GM21528 (cell line): Measurements from ENCODE around the gene TRIM77.
"Not testable (repeated sequence)": the region's sequence is repeated elsewhere in the genome, so short reads cannot be mapped to it uniquely, and the experiment has no call there.

Experiments used
- ATAC-seq: cut with Tn5 transposase; IDR thresholded peaks from one replicate; pipeline ENCODE4 v1.9.1; 2021; ENCODE audit warnings: mild to moderate bottlenecking, moderate library complexity; ENCODE audit not compliant: unreplicated experiment, low FRiP score

Gene TRIM77

GRCh38 chr11:89709999-89710398 is at the start of gene TRIM77:
Gene TRIM77, plus strand, starts transcription at chr11:89710299. Its CDS starts 0 bp downstream, at chr11:89710299.
- ATAC-seq, result not testable (repeated sequence)

GRCh38 chr11:89667001-89667400 is 43.1 kb upstream of the TRIM77 start:
- no peak for ATAC-seq

GRCh38 chr11:89668158-89668557 is 41.9 kb upstream of the TRIM77 start:
- ATAC-seq, result not testable (repeated sequence)

GRCh38 chr11:89669586-89669985 is 40.5 kb upstream of the TRIM77 start:
- ATAC-seq, result not testable (repeated sequence)

GRCh38 chr11:89669993-89670669 is 40.0 kb upstream of the TRIM77 start:
- ATAC-seq, result not testable (repeated sequence)

GRCh38 chr11:89672547-89672946 is 37.6 kb upstream of the TRIM77 start:
- ATAC-seq, result not testable (repeated sequence)

GRCh38 chr11:89673380-89673779 is 36.7 kb upstream of the TRIM77 start:
- ATAC-seq, result not testable (repeated sequence)

GRCh38 chr11:89675383-89675782 is 34.7 kb upstream of the TRIM77 start:
- ATAC-seq, result not testable (repeated sequence)

GRCh38 chr11:89675948-89676347 is 34.2 kb upstream of the TRIM77 start:
- not testable (repeated sequence) for ATAC-seq

GRCh38 chr11:89707080-89707479 is 3.0 kb upstream of the TRIM77 start:
- ATAC-seq, result not testable (repeated sequence)

- ATAC-seq, result not testable (repeated sequence)
These were observed 14.9 kb downstream of the TRIM77 start for GRCh38 chr11:89724866-89725498.

GRCh38 chr11:89730215-89730614 is 20.1 kb downstream of the TRIM77 start:
- not testable (repeated sequence) for ATAC-seq

- ATAC-seq, result no peak
These were observed 26.5 kb downstream of the TRIM77 start for GRCh38 chr11:89736566-89736965.

GRCh38 chr11:89737116-89737515 is 27.0 kb downstream of the TRIM77 start:
- no peak for ATAC-seq

- ATAC-seq, result not testable (repeated sequence)
These were observed 31.3 kb downstream of the TRIM77 start for GRCh38 chr11:89741406-89741805.

GRCh38 chr11:89744158-89744557 is 34.1 kb downstream of the TRIM77 start:
- ATAC-seq, result not testable (repeated sequence)

GRCh38 chr11:89750822-89751221 is 40.7 kb downstream of the TRIM77 start:
- not testable (repeated sequence) for ATAC-seq
